RPMI8226 (cell line): ENCODE data around the gene ATOH8.
A peak's percentile ranks its signal among the peaks of the same experiment; 100 is the strongest.

ENCODE experiments used
- DNase-seq: peaks from one replicate; pipeline ENCODE4 v3.0.0-alpha.2; 2015

The ATOH8 gene

GRCh38 chr2:85736456-85737355 lies 17.1 kb upstream of the ATOH8 start:
- no peak for DNase-seq

GRCh38 chr2:85737481-85737880 lies 16.3 kb upstream of the ATOH8 start:
- no peak for DNase-seq

GRCh38 chr2:85737961-85738360 lies 15.8 kb upstream of the ATOH8 start:
- DNase-seq, result no peak

GRCh38 chr2:85740193-85740592 lies 13.6 kb upstream of the ATOH8 start:
- no peak for DNase-seq

GRCh38 chr2:85741211-85741832 lies 12.5 kb upstream of the ATOH8 start:
- no peak for DNase-seq

GRCh38 chr2:85741833-85742455 lies 11.8 kb upstream of the ATOH8 start:
- no peak for DNase-seq

- DNase-seq, result no peak
These were observed 10.3 kb upstream of the ATOH8 start for GRCh38 chr2:85743304-85743978.

- DNase-seq, result no peak
These were observed 9.7 kb upstream of the ATOH8 start for GRCh38 chr2:85744055-85744454.

GRCh38 chr2:85744741-85745601 lies 8.8 kb upstream of the ATOH8 start:
- DNase-seq, result no peak

GRCh38 chr2:85745619-85746018 lies 8.2 kb upstream of the ATOH8 start:
- no peak for DNase-seq

GRCh38 chr2:85746321-85747004 lies 7.3 kb upstream of the ATOH8 start:
- DNase-seq, result no peak

- DNase-seq, result no peak
These were observed 6.3 kb upstream of the ATOH8 start for GRCh38 chr2:85747441-85747840.

- DNase-seq, result peak; percentile 80
These were observed 5.6 kb upstream of the ATOH8 start for GRCh38 chr2:85748039-85748734.

GRCh38 chr2:85748985-85749875 lies 4.6 kb upstream of the ATOH8 start:
- no peak for DNase-seq

- DNase-seq, result peak; percentile 81
These were observed 2.9 kb upstream of the ATOH8 start for GRCh38 chr2:85750587-85751575.

GRCh38 chr2:85751627-85752026 lies 2.2 kb upstream of the ATOH8 start:
- no peak for DNase-seq

GRCh38 chr2:85753035-85753524 lies 711 bp upstream of the ATOH8 start:
- no peak for DNase-seq

GRCh38 chr2:85754313-85755095 lies 713 bp downstream of the ATOH8 start:
- peak; percentile 57 for DNase-seq
